ENCODE data around the gene TNNT1.
A peak's percentile ranks its signal among the peaks of the same experiment; 100 is the strongest.
"Not testable (repeated sequence)": the region's sequence is repeated elsewhere in the genome, so short reads cannot be mapped to it uniquely, and the experiment has no call there.

Gene TNNT1

GRCh38 chr19:55169136-55169535, 20.1 kb upstream of the TNNT1 start:
- no peak for DNase-seq (ENCODE audit: low read depth)

DNA sequence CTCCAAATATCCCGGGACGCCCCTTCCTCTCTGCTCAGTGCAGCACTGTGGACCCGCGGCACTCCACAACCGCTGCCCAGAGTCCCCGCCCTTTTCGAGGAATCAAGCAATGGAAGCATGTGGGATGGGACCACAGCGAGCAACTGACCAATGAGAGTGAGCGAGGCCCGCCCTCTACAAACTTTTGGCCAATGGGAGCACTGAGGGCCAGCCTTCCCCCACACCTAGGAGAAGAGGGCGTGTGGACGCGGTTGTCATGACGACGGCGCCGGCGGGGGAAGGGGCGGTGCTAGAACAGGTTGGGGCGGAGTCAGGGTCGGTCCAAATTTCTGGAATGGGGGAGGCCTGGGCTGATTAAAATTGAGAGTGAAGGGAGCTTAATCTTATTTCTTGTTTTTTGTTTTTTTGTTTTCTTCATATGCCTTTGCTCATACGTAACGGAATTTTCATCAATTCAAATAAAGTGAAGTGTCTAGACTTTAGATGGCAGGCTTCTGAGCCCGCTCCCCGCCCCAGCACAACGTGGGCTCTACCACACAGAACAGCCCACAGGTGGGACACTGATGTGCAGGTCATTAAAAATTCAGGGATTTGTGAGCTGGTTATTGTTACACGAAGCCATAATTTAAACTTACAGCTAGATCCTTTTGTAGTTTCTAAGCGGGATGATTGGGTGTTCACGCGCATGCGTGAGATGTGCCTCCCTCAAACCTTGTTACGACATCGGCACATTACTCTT, 17.7 kb upstream of the TNNT1 start, which contains the start of gene DNAAF3:
Gene DNAAF3, minus strand, starts transcription at position 84 of the 739 bp plus-strand sequence. CDS start 200 bp downstream, outside the sequence.
- peak; percentile 56 for DNase-seq (ENCODE audit: low read depth)

DNA sequence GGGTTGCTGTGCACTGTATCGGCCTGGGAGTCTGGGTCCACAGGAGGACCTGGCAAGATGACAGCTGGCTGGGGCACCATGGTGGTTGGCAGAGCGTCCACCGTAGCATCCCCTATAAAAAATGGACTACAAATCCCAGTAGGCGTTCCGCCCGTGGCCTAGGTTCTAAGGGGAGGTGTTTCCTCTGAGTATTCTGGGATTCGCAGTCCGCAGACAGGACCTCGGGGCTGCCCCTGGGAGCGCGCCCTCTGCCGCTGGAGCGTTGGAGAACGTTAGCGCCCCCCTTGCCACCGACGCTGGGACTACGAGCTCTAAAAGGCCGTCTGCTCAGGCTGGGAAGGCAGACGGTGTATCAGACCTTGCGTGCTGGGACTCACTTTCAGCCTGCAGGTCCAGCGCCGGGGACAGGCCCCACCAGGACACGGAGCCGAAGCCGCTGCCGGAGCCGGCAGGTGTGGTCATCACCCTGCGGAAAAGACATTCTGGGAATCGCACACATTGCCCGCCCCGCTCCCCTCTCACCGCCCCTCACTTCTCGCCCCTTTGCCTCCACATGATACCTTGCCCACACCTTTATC, 17.0 kb upstream of the TNNT1 start:
- no peak for DNase-seq (ENCODE audit: low read depth)

DNA sequence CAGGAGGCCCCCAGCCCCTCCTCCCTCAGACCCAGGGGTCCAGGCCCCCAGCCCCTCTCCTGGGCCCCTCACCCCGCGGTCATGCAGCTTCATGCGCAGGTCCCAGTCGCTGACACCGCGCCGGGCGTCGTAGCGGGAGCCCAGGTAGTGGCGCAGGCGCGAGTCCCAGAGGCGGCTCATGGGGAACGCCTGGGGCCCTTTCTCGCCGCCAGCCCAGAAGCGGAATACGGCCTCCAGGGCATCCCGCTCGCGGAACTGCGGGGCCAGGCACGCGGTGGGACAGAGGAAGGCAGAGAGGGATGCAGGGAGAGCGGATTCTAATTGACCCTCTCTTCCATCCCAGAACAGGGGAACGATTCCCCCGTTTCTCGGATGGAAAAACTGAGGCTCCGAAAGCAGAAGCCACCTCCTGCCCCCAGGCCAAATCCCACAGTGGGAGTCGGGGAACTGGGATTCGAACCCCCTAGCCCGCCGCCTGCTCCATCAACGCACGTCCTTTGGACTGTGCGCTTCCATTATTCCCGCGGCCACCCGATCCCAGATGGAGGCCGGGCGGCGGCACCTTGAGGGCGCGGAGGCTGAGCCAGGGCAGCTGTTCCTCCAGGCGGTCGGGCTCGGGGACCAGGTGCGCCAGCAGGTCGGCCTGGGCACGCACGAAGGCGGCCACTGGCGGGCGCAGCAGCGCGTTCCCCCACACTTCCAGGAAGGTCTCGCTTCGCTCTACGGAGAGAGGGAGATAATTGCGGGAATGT, 12.7 kb upstream of the TNNT1 start:
- DNase-seq (ENCODE audit: low read depth) = no peak

DNA sequence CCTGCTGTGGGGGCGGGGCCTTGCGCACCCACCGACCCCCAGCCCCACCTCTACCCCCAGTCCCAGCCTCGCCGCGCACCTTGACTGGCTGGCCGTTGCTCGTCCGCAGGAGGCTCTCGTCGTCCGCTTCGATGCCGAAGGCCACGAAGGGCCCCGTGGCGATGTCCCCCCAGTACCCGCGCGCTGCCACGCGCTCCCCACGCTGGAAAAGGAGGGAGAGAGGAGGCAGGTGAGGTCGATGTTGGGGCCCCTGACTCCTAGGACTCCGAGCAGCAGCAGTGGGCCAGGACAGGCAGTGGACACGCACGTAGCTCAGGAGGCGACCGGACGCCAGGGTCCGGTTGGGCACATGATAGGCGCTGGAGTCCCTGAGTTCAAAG, 12.0 kb upstream of the TNNT1 start:
- no peak for DNase-seq (ENCODE audit: low read depth)

- DNase-seq (ENCODE audit: low read depth) = peak; percentile 76
Observed at GRCh38 chr19:55160128-55160985, 11.4 kb upstream of the TNNT1 start.

DNA sequence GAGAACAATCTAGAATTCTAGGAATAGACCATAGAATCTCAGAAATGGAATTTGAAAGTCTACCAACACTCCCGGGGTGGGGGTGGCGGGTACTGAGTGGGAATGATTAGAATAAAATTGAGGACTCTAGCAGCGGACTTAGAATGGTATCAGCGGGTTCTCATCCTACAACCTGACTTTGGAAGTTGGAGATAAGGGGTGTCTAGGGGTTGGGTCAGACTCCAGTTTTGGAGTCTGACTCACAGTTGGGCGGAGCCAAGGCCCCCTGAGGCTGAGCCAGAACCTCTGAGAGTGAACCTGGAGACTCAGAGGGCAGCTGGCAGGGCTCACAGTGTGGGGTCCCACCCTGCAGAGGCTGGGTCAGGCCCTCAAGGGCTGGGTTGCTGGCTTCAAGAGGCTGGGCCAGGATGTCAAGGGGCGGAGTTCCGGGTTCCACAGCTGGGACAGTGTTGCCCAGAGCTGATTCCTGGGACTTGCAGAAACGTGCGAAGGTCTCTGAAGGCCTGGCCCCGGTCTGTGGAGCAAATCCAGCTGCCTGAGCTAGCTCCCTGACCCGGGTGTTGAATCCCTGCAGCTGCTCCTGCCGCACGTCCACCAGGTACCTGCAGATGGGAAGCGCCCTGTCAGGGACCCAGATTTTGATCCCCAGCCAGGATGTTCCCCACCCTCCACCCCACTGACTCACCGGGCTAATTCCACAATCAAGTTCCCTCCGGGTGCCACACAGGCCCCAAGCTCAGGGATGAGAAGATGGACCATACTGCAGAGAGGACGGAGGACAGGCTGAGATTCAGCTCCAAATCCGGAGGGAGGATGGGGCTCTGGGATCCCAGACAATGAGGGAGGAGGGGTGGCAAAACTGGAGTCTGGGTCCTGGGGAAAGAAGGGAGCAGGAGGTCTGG, 10.1 kb upstream of the TNNT1 start:
- no peak for DNase-seq (ENCODE audit: low read depth)

DNA sequence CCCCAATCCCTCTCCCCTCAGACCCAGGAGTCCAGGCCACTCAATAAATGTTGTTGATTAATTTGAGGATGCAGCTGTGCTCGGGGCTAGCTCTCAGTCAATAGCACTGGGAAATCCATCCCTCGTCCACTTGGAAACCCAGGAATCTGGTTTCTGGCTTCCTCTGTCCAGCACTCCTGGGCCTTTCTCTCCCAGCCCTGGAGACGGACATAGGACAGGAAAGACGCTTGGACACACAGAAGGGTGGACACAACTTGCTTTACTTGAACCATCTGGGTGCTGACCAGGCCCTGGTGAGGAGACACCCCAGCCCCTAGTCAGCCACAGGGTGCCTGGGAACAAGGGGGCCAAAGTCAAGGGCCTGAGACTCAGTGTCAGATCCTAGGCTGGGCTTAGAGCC, 9.4 kb upstream of the TNNT1 start:
- DNase-seq (ENCODE audit: low read depth) = no peak

GRCh38 chr19:55157064-55157908, 8.3 kb upstream of the TNNT1 start, which contains the start of gene TNNI3:
TSS of gene TNNI3 (minus strand) at chr19:55157732. CDS start at chr19:55157589, 143 bp downstream.
- no peak for DNase-seq (ENCODE audit: low read depth)

GRCh38 chr19:55156202-55157063, 7.4 kb upstream of the TNNT1 start:
- DNase-seq (ENCODE audit: low read depth) = no peak

GRCh38 chr19:55155784-55156183, 6.8 kb upstream of the TNNT1 start:
- not testable (repeated sequence) for DNase-seq (ENCODE audit: low read depth)

DNA sequence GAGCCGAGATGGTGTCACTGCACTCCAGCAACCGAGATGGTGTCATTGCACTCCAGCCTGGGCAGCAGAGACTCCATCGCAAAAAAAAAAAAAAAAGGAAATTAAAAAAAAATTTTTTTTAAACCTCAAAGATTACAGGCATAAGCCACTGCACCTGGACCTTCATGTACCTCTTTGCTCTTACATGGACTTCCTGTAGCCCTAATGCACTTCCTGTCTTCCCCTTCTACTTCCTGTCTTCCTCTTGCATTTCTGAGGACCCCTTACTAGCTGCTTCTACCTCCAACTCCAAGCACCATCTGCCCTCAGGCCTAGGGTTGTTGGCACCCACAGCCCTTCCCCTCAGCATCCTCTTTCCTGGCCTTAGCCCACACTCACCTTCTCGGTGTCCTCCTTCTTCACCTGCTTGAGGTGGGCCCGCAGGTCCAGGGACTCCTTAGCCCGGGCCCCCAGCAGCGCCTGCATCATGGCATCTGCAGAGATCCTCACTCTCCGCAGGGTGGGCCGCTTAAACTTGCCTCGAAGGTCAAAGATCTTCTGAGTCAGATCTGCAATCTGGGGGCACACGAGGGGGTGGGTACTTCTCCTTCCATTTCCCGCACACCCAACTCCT, 4.8 kb upstream of the TNNT1 start:
- no peak for DNase-seq (ENCODE audit: low read depth)

- DNase-seq (ENCODE audit: low read depth) = no peak
Observed at GRCh38 chr19:55152017-55152416, 3.0 kb upstream of the TNNT1 start.

DNA sequence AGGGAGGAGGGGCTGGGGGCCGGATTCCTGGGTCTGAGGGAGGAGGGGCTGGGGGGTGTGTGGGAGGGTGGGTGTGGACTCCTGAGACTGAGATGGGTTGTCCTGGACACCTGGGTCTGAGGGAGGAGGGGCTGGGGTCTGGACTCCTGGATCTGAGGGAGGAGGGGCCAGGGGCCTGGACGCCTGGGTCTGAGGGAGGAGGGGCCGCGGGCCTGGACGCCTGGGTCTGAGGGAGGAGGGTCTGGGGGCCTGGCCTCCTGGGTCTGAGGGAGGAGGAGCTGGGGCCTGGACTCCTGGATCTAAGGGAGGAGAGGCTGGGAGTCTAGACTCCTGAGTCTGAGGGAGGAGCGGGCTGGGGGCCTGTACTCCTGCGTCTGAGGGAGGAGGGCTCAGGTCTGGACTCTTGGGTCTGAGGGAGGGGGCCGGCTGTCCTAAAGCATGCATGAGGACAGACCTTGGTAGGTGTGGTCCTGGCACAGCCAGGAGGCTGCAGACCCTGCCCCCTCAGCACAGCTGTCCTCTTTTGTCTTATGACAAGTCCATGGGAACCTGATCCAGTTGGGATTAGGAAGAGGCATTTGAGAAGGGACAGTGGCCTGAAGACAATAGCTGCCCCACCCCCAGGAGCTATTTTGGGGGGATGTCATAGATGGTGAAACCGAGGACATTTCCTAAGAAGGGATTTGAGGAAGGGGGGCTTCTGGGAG, 1.3 kb downstream of the TNNT1 start:
- no peak for DNase-seq (ENCODE audit: low read depth)

GRCh38 chr19:55146705-55147273, 2.2 kb downstream of the TNNT1 start:
- no peak for DNase-seq (ENCODE audit: low read depth)

GRCh38 chr19:55146078-55146704, 2.8 kb downstream of the TNNT1 start:
- no peak for DNase-seq (ENCODE audit: low read depth)

DNA sequence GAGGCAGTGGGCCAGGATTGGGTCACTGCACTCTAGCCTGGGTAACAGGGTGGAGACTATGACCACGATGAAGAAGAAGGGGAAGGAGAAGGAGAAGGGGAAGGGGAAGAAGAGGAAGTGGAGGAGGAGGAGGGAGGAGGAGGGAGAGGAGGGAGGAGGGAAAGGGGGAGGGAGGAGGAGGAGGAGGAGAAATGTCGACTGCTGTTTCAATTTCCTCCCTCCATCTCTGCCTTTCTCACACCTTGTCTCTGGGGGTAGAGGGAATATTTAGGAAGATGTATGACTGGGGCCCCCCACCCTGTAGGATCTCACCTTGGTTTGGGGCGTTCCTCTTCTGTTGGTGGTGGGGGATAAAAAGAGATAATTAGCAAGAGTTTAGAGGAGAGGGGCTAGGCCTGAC, 3.8 kb downstream of the TNNT1 start:
- no peak for DNase-seq (ENCODE audit: low read depth)
